Lung (tissue), 12 donors: ENCODE measurements around the gene PPIP5K2. TPM values are rescaled to one million over a fixed set of nuclear protein-coding genes. Genes with fewer than 3 reads are reported as not detected.

Experiments used
- ATAC-seq: fragments of 200-7000 bp; cut with Tn5 transposase; one replicate; pipeline ENCODE4 v1.9.1; 2020; ENCODE audit warnings: moderate number of reproducible peaks; ENCODE audit not compliant: insufficient read depth, low FRiP score
- DNase-seq, 3 donors: peaks; one replicate each; pipeline ENCODE4 v3.0.0-alpha.2; 2013 to 2017
- H3K27ac ChIP-seq, 2 donors: one replicate each; pipeline ENCODE4 v1.5.1; 2013; ENCODE audit warnings: mild to moderate bottlenecking in 2 of 2, moderate library complexity in 2 of 2, control low read depth in 1 of 2, inconsistent platforms in 1 of 2, low read depth in 1 of 2, low read length in 1 of 2
- H3K27me3 ChIP-seq, 3 donors: one replicate each; pipeline ENCODE4 v1.5.1; 2013; ENCODE audit warnings: low read length in 2 of 3; ENCODE audit not compliant: control insufficient read depth in 3 of 3, insufficient read depth in 3 of 3
- H3K36me3 ChIP-seq, 4 donors: one replicate each; pipeline ENCODE4 v1.5.1; 2013; ENCODE audit warnings: low read length in 4 of 4, mild to moderate bottlenecking in 1 of 4, moderate library complexity in 1 of 4; ENCODE audit not compliant: control insufficient read depth in 4 of 4, insufficient read depth in 4 of 4
- H3K4me1 ChIP-seq, 5 donors: one replicate each; pipeline ENCODE4 v1.5.1; 2013; ENCODE audit warnings: low read length in 5 of 5, mild to moderate bottlenecking in 2 of 5, moderate library complexity in 1 of 5; ENCODE audit not compliant: control insufficient read depth in 5 of 5, insufficient read depth in 5 of 5
- H3K4me3 ChIP-seq: one replicate; pipeline ENCODE4 v1.5.1; 2013; ENCODE audit warnings: mild to moderate bottlenecking, control low read depth, moderate library complexity
- H3K9ac ChIP-seq, 2 donors: one replicate each; pipeline ENCODE4 v1.5.1; 2013; ENCODE audit warnings: low read length in 2 of 2, control low read depth in 1 of 2; ENCODE audit not compliant: insufficient read depth in 1 of 2
- H3K9me3 ChIP-seq, 4 donors: one replicate each; pipeline ENCODE4 v1.5.1; 2013; ENCODE audit warnings: low read length in 3 of 4, mild to moderate bottlenecking in 1 of 4, moderate library complexity in 1 of 4; ENCODE audit not compliant: control insufficient read depth in 4 of 4, insufficient read depth in 3 of 4
- CTCF ChIP-seq: IDR thresholded peaks from 2 replicates; pipeline ENCODE4 v1.5.1; 2012; ENCODE audit warnings: mild to moderate bottlenecking; ENCODE audit errors: control extremely low read depth, extremely low read depth
- WGBS, 2 donors: extraction: QIAGEN DNeasy Blood & Tissue Kit; methylation state at CpG; one replicate each; pipeline ENCODE4 v1.1.7; 2013; 5-methylcytosine and 5-hydroxymethylcytosine counted together
- polyA plus RNA-seq, 2 donors: library from polyadenylated mRNA; stranded (reverse); fragments of 200-250 nt; gene quantifications; one replicate each; pipeline ENCODE4 v1.2.1, GENCODE V29; 2013
- total RNA-seq, 2 donors: library from RNA; depleted of rRNA in 1 of 2; stranded (reverse); fragments of >200 nt in 1 of 2; gene quantifications; one replicate each; pipeline ENCODE4 v1.2.1, GENCODE V29; 2014 to 2021
- donor health status: control.
- donor health status: control.
- donor health status: Bipolar disorder and iron deficiency.
- donor health status: healthy.
- donor health status: DM: yes; HTN: yes; CAD: no.

The PPIP5K2 gene
- total and polyA plus RNA-seq, 4 donors: 15.4 to 109 (median 33.5) TPM

GRCh38 chr5:103228061-103228460, 108.0 kb downstream of the PPIP5K2 start:
- no peak for DNase-seq
- whole genome bisulfite sequencing, 2 donors: 86 to 96% methylated on average over 5 of the region's 5 CpGs
- Histone ChIP-seq H3K9ac (no peak overlapping the region), H3K4me1 (no peaks in the 10 kb centered on the region), H3K4me3 (no peak overlapping the region), H3K27ac (no peak overlapping the region), H3K27me3 (no peaks in the 10 kb centered on the region), H3K36me3 (no peaks in the 10 kb centered on the region), H3K9me3 (no peaks in the 10 kb centered on the region)
- no peak for TF ChIP-seq CTCF
- no peak for ATAC-seq

- H3K36me3 ChIP-seq: no peaks in the 10 kb centered on the region
- no peak overlapping the region for H3K27ac ChIP-seq
- no peaks in the 10 kb centered on the region for H3K9me3 ChIP-seq
- no peaks in the 10 kb centered on the region for H3K4me1 ChIP-seq
- DNase-seq (no peak), ATAC-seq (no peak)
- H3K9ac ChIP-seq: no peak overlapping the region
- no peak overlapping the region for H3K4me3 ChIP-seq
- 78 to 84% methylated on average over 1 of the region's 1 CpG for WGBS, 2 donors
- H3K27me3 ChIP-seq: no peaks in the 10 kb centered on the region
- TF ChIP-seq CTCF: no peak
Measured at GRCh38 chr5:103228588-103228987, 108.5 kb downstream of the PPIP5K2 start.

DNA sequence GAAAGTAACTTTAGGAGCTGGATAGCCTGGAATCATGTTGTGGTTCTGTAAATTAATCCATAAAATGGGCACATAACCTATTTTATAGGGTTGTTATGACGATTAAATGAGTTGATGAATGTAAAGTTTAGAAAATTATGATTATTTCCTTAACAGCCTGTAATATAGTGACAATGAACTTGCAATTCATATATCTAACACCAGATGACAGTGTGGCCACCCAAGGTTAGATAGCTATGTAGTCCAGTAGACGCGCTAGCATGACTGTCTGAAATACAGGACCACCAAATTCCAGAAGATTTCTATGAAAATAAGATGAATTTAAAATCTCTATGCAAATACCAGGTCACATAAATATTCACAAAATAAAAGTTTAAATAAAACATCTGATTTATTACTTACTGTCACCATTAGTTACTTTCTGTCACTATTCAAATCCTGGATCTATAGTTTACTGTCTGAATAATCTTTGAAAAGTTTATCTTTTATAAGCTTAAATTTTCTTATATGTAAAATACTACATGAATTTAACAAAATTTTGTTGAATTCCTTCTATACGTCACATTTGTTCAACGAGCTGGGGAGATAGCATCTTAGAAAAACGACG, 112.4 kb downstream of the PPIP5K2 start:
- H3K36me3 ChIP-seq: no peaks in the 10 kb centered on the region
- H3K27me3 ChIP-seq: no peaks in the 10 kb centered on the region
- DNase-seq: peak in 2 of 3 donors; percentile 39 to 47
- TF ChIP-seq CTCF: peak; percentile 68
- no peaks in the 10 kb centered on the region for H3K9me3 ChIP-seq
- 74 to 78% methylated on average over 7 of the region's 7 CpGs for WGBS, 2 donors
- no peak overlapping the region for H3K4me3 ChIP-seq
- no peak overlapping the region for H3K9ac ChIP-seq
- ATAC-seq: peak; percentile 69
- H3K27ac ChIP-seq: no peak overlapping the region
- H3K4me1 ChIP-seq: no peaks in the 10 kb centered on the region
